Common myeloid progenitor, CD34-positive (primary cell): Measurements from ENCODE around the gene TRIM9.

Experiments
- CTCF ChIA-PET: fragments of 350-600 bp; sonication (Branson Sonifier 250); formaldehyde crosslinking; loops from one replicate; lab custom pipeline; 2021; ENCODE audit warnings: antibody characterized with exemption; lab: Charles Lee
- POLR2A ChIA-PET: fragments of 350-600 bp; sonication (Branson Sonifier 250); formaldehyde crosslinking; loops from one replicate; lab custom pipeline; 2021; ENCODE audit warnings: antibody characterized with exemption; lab: Charles Lee
- DNase-seq, 3 donors: peaks; one replicate each; pipeline versions ENCODE4 v3.0.0 to v3.0.0-alpha.2; 2013
- H3K27ac ChIP-seq, 2 experiments: 1 replicate in 1 of 2; 2 replicates in 1 of 2; pipeline ENCODE4 v1.7.0; 2013; ENCODE audit warnings: inconsistent platforms in 2 of 2, low read length in 2 of 2, mild to moderate bottlenecking in 2 of 2, low read depth in 1 of 2, moderate library complexity in 1 of 2; ENCODE audit not compliant: severe bottlenecking in 2 of 2, insufficient read depth in 1 of 2, poor library complexity in 1 of 2
- H3K27me3 ChIP-seq, 5 experiments: replicated peaks in 2 of 5; 1 replicate in 3 of 5; 2 replicates in 2 of 5; pipeline versions ENCODE4 v1.6.1 to v1.7.0; 2013; ENCODE audit warnings: low read length in 4 of 5, mild to moderate bottlenecking in 2 of 5, moderate library complexity in 2 of 5, inconsistent platforms in 1 of 5; ENCODE audit not compliant: insufficient read depth in 5 of 5, control insufficient read depth in 4 of 5
- H3K36me3 ChIP-seq, 4 experiments: 1 replicate in 2 of 4; 2 replicates in 2 of 4; pipeline versions ENCODE4 v1.6.1 to v1.7.0; 2013; ENCODE audit warnings: low read length in 3 of 4, control low read depth in 1 of 4, mild to moderate bottlenecking in 1 of 4; ENCODE audit not compliant: control insufficient read depth in 4 of 4, insufficient read depth in 4 of 4
- H3K4me1 ChIP-seq, 4 experiments: 1 replicate in 3 of 4; 2 replicates in 1 of 4; pipeline versions ENCODE4 v1.6.1 to v1.7.1; 2013; ENCODE audit warnings: low read length in 3 of 4, mild to moderate bottlenecking in 3 of 4, control low read depth in 1 of 4, inconsistent platforms in 1 of 4, moderate library complexity in 1 of 4; ENCODE audit not compliant: control insufficient read depth in 4 of 4, insufficient read depth in 4 of 4; ENCODE audit errors: control extremely low read depth in 1 of 4
- H3K4me3 ChIP-seq, 7 experiments: 1 replicate in 4 of 7; 2 replicates in 3 of 7; pipeline versions ENCODE4 v1.5.1 to v1.7.0; 2013; ENCODE audit warnings: mild to moderate bottlenecking in 7 of 7, low read length in 6 of 7, moderate library complexity in 6 of 7, inconsistent platforms in 2 of 7, low read depth in 2 of 7, control low read depth in 1 of 7; ENCODE audit not compliant: insufficient read depth in 4 of 7, control insufficient read depth in 1 of 7; ENCODE audit errors: extremely low read depth in 1 of 7
- H3K9me3 ChIP-seq, 5 experiments: 1 replicate in 4 of 5; 2 replicates in 1 of 5; pipeline versions ENCODE4 v1.6.1 to v1.7.1; 2013; ENCODE audit warnings: low read length in 4 of 5, mild to moderate bottlenecking in 2 of 5, inconsistent platforms in 1 of 5, low read depth in 1 of 5, moderate library complexity in 1 of 5; ENCODE audit not compliant: control insufficient read depth in 4 of 5, insufficient read depth in 2 of 5; ENCODE audit errors: control extremely low read depth in 1 of 5
- WGBS: methylation state at CpG from one replicate; pipeline ENCODE4 v1.1.5; 2013; ENCODE audit not compliant: insufficient coverage; 5-methylcytosine and 5-hydroxymethylcytosine counted together

The TRIM9 gene

GRCh38 chr14:50929506-50929905, 165.4 kb downstream of the TRIM9 start:
- no peaks in the 10 kb centered on the region for H3K9me3 ChIP-seq
- no peak overlapping the region for H3K27ac ChIP-seq
- peaks cover 39 to 61% (median 46%) of the 10 kb centered on the region in 4 experiments for H3K4me1 ChIP-seq
- WGBS = 100% methylated on average over 1 of the region's 2 CpGs
- no peak for DNase-seq
- no peak overlapping the region for H3K4me3 ChIP-seq
- POLR2A ChIA-PET = no interaction called here
- H3K27me3 ChIP-seq = no peaks in the 10 kb centered on the region
- H3K36me3 ChIP-seq = peaks cover 5 to 43% (median 22%) of the 10 kb centered on the region in 4 experiments
- CTCF ChIA-PET = no interaction called here

- CTCF ChIA-PET = interaction anchor here (0.7 to 1.2 kb wide), 2 partner anchors 9 to 10 kb away, joined by 3 to 4 read pairs; no protein-coding TSS in a partner anchor
- Histone ChIP-seq H3K27ac (peak overlapping the region in 1 of 2 experiments; percentile 77), H3K9me3 (no peaks in the 10 kb centered on the region), H3K4me3 (no peak overlapping the region), H3K36me3 (peaks cover 4 to 51% (median 17%) of the 10 kb centered on the region in 4 experiments), H3K27me3 (no peaks in the 10 kb centered on the region), H3K4me1 (peaks cover 39 to 59% (median 46%) of the 10 kb centered on the region in 4 experiments)
- peak in 2 of 3 donors; percentile 62 to 70 for DNase-seq
- WGBS = 84% methylated on average over 5 of the region's 6 CpGs
- POLR2A ChIA-PET = interaction anchor here (0.6 to 0.7 kb wide), 2 partner anchors 12 to 95 kb away, joined by 3 to 4 read pairs; no protein-coding TSS in a partner anchor
Measured at GRCh38 chr14:50928002-50928635, 166.8 kb downstream of the TRIM9 start.

- no peaks in the 10 kb centered on the region for H3K27me3 ChIP-seq
- peaks cover 8 to 51% (median 23%) of the 10 kb centered on the region in 4 experiments for H3K36me3 ChIP-seq
- peaks cover 32 to 47% (median 35%) of the 10 kb centered on the region in 4 experiments for H3K4me1 ChIP-seq
- DNase-seq = peak; percentile 82 to 93 (median 88)
- POLR2A ChIA-PET = no interaction called here
- peak overlapping the region in 3 of 7 experiments; percentile 51 to 59 (median 56) for H3K4me3 ChIP-seq
- CTCF ChIA-PET = no interaction called here
- 0% methylated on average over 2 of the region's 3 CpGs for WGBS
- H3K9me3 ChIP-seq = no peaks in the 10 kb centered on the region
- H3K27ac ChIP-seq = peak overlapping the region; percentile 54 to 77
Measured at GRCh38 chr14:50926851-50927386, 168.0 kb downstream of the TRIM9 start.
